Germinal center (tissue), 1 donor: ENCODE measurements around the gene MPG.

Source experiments
- DNase-seq: peaks from one replicate; pipeline ENCODE4 v3.0.0; 2012; ENCODE audit warnings: mixed read lengths, low spot score

MPG gene

DNA sequence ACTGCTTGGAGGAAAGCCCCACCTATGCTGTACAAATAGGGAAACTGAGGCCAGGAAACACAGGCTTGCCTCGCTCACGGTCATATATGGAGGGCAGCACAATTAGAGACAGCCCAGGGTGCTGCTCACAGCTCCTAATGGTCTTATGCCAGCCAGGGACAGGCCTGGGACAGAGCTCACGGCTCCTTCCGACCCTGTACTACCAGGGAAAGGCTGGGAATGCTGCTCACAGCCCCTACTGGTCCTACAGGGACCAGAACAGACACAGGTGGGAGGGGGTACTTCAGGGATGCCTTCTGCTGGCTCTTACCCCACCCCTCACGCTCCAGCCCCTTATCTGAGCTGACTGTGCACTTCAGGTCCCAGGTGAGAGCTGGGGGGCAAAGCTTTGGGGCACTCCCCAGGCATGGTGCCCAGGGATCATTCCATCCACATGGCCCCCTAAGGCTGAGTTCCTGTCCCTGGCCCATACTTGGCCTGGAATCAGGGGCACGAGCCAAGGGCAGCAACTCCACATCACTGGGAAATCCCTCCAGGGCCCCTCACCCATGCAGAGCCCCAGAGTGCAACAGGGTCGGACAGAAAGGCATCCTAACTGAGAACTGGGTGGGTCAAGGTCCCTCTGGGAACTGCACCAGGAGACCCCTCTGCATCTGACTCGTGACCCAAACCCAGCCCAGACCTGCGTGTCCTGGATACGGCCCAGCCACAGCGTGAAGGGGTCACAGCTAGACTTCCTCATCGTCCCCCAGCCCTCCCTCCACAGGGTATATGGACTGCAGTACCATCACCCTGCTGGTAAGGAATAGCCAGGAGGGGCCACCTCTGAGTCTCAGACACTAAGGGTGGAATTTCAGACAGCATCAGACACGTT, 11.5 kb upstream of the MPG start:
- no peak for DNase-seq

DNA sequence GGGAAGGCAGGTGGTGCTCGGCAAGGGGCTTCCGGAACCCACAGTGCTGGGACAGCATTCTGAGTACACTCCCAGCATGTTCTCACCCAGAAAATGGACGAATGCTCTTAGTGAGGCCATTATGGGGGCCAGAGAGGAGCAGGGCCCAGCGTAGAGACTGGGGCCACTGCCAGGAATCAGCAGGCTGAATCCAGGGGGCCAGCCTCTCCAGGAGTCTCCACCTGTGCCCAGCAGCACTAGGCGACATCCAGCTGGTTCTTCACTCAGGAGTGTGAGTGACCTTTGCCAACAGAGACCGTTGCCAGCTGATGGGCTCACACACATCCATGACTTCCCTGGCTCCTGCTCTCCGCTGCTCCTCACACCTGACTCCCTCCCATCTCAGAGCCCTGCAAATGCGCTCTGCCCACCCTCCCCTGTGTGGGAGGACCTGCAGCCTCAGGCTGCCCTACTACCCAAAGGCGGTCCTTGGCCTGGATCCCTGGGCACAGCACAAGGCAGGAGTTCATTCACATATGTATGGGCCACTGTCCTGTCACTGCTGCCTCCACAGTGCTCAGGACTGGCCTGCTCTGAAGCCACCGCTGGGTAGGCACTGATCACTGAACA, 10.7 kb upstream of the MPG start:
- DNase-seq = no peak

GRCh38 chr16:67884-68789, 9.9 kb upstream of the MPG start:
- no peak for DNase-seq

DNA sequence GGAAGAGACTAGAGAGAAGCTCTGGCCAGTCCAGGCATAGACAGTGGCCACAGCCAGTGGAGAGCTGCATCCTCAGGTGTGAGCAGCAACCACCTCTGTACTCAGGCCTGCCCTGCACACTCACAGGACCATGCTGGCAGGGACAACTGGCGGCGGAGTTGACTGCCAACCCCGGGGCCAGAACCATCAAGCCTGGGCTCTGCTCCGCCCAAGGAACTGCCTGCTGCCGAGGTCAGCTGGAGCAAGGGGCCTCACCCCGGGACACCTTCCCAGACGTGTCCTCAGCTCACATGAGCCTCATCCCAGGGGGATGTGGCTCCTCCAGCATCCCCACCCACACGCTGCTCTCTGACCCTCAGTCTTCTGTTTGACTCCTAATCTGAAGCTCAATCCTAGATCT, 8.8 kb upstream of the MPG start:
- DNase-seq = no peak

DNA sequence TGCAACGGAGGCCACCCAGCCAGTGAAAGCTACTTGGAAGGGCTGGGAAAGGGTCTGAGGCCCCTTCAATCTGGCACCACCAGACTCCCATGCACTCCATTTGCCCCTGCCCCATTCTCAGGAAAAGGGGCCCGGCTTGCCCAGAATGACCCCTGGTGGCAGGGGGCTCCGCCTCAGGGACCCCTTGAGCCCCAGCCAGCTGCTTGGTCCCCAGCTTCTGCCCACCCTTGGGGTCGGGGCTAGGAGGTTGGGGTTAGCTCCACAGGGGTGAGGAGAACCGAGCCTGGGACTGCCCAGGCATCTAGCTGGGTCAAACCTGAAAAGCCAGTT, 6.8 kb upstream of the MPG start:
- no peak for DNase-seq

GRCh38 chr16:71540-72401, 6.3 kb upstream of the MPG start:
- no peak for DNase-seq

DNA sequence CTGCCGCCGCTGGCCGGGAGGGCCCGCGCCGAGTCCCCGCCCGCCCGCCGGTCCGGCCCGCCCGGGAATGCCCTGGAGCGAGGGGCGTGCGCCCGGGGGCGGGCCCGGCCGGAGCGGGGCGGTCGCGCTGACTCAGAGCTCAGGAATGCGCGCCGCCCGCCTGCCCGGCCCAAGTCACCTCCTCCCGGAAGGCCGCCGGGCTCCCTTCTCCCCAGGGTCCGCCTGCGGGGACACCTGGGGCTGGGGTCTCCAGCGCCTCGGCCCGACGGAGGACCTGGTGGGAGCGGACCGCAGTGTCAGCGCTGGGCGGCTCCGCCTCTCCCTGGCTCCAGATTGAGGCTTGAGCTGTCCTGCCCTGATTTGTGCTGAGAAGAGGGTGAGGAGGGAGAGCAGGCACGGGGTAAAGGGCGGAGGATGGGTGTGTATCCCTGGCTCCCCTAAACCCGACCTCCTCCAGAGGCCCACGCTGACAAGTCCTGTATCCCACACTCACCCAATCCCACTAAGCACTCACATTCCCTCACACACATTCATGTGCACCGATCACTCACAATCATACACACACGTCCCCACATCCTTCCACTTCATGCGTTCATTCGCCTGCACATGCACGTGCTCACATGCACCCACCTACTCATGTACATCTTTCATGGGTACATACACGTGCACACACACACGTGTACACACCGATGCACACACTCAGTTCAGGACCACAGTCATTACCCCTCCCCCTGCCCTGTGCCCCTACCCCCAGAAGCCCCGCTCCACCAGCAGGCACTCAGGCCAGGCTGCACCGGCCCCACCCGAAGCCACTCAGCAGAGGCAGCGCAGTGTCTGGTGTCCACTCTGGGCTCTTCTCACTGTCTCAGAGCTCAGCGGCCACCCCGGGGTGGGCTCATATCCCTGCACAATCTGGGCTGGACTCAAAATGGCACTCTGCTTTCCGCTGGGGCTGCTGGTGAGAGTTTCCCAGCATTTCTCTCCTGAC, 5.2 kb upstream of the MPG start, which contains the start of gene RHBDF1:
Gene RHBDF1 (minus strand): TSS at position 71 of the 988 bp plus-strand sequence. CDS start 7,616 bp downstream, outside the sequence.
- no peak for DNase-seq

GRCh38 chr16:74051-74746, 3.8 kb upstream of the MPG start:
- DNase-seq = no peak

GRCh38 chr16:74747-75334, 3.2 kb upstream of the MPG start:
- no peak for DNase-seq

- DNase-seq = no peak
These were observed 2.2 kb upstream of the MPG start for GRCh38 chr16:75580-76501.

DNA sequence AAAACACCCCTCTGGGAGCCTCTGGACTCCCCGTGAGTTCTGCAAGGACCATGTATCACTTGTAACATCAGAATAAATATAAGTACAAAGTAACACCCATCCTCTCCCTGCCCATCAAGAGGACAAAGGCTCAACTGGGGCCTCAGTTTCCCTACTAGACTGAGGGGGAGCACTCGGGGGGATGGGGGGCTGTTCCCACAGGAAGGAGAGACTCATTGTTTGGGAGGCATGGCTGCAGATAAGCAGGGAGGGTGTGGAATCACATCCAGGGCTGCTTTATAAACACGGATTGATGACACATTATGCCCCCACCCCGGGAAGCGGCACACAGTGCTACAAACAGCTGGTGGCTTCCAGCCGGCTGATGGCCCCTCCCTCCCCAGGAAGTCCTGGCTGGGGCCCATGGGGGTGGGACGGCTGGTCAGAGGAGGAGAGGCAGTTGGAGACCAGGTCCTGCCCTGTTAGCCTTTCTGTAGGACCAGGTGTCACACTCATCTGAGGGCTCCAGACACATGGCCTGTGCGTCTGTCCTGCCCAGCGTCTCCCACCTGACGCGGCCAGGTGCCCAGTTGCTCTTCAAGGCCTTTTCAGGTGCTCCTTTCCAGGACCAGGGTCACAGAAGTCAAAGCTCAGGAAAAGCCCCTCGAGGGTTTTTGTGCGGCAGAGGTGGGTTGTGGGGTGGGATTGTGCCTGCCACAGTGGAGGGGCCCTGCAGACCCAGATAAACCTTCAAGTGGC, 1.3 kb upstream of the MPG start:
- peak; percentile 38 for DNase-seq

DNA sequence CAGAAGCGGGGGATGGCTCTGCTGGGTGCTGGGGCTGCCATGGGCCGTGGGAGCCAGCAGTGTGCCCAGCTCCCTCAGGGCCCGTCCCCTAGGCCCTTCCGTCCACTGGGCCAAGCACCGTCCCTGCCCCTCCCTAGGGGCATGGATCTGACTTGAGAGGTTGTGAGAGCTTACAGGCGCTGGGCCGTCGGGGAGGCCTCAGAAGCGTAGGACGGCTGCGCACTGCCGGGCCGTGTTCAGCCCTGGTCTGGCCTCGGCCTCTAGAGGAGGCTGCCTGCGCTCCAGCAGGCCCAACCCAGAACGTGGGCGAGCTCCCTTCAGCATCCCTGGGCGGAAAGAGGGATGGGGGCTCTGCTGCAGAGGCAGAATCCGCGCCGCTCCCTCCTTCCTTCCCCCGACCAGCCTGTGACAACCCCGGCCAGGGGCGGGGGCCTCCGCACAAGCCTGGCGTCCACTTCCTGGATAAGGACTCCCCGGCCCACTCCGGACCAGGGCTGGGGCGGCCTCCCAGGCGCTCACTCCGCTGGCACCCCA, 685 bp upstream of the MPG start:
- peak; percentile 62 for DNase-seq

- DNase-seq = peak; percentile 55
These were observed 572 bp downstream of the MPG start for GRCh38 chr16:78444-79150.

DNA sequence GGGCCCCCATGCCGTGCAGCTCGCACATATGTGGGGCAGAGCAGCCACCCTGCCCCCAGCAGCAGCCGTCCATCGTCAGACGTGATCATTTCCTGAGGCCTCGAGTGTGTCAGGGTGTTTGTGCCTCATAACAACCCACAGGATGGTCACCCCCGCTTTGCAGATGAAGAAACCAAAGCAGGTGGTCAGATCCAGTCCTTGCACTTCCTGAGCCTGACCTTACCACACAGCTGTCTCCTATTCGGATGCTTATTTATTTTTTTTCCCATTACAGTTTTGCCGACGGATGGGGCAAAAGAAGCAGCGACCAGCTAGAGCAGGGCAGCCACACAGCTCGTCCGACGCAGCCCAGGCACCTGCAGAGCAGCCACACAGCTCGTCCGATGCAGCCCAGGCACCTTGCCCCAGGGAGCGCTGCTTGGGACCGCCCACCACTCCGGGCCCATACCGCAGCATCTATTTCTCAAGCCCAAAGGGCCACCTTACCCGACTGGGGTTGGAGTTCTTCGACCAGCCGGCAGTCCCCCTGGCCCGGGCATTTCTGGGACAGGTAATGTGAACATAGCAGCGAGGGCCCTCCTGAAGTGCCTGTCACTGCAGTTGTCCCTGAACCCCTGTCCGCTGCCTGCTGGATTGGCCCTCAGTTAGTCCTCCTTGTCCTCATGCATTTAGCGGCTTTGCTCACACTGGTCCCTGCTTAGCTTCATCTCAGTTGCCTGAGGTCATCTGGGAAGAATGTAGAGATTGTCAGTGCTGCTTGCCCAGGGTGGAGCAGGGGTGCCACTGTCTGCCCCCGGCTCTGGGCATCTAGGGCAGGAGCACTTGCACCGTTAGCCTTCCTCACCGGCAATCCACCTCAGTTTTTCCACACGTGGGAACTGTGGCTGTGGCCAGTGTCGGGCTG, 1.4 kb downstream of the MPG start:
- DNase-seq = no peak

- DNase-seq = no peak
These were observed 5.1 kb downstream of the MPG start for GRCh38 chr16:83060-83603.
